ENCODE measurements around the gene MESP1.
"Not testable (repeated sequence)": the region's sequence is repeated elsewhere in the genome, so short reads cannot be mapped to it uniquely, and the experiment has no call there.

Gene MESP1, protein sequence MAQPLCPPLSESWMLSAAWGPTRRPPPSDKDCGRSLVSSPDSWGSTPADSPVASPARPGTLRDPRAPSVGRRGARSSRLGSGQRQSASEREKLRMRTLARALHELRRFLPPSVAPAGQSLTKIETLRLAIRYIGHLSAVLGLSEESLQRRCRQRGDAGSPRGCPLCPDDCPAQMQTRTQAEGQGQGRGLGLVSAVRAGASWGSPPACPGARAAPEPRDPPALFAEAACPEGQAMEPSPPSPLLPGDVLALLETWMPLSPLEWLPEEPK

GRCh38 chr15:89750560-89751542 lies at the start of gene MESP1:
Gene MESP1, minus strand, starts transcription at chr15:89751249. Its CDS starts 18 bp downstream, at chr15:89751231.
- peak; percentile 6 to 93 (median 79) for DNase-seq

DNA sequence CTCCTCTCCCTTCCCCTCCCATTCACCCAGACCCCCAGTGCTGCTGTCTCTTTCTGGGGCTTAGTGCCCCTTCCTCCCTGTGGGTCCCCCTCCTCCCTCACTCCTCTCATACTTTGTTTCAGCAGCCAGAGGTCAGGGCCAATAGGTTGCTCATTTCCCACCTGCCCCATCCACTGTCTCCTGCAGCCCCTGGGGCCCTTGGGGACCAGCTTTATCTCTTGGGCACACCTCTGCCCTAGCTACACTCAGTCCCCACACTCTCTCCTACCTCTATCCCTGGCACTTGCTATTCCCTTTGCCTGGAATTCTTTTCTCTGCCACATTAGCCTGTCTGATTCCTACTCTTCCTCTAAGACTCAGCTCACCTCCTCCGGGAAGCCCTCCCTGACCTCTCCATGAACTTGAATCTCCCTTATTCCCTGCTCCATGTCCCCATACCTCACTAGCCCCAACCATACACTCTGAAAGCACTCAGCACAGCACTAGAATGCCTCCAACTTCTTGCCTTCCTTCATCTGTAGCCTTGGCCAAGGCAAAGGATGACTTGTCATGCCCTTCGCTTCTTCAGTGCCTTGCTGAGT lies 49.0 kb upstream of the MESP1 start:
- no peak for DNase-seq

- DNase-seq, result no peak
Measured at GRCh38 chr15:89799011-89799911, 48.2 kb upstream of the MESP1 start.

DNA sequence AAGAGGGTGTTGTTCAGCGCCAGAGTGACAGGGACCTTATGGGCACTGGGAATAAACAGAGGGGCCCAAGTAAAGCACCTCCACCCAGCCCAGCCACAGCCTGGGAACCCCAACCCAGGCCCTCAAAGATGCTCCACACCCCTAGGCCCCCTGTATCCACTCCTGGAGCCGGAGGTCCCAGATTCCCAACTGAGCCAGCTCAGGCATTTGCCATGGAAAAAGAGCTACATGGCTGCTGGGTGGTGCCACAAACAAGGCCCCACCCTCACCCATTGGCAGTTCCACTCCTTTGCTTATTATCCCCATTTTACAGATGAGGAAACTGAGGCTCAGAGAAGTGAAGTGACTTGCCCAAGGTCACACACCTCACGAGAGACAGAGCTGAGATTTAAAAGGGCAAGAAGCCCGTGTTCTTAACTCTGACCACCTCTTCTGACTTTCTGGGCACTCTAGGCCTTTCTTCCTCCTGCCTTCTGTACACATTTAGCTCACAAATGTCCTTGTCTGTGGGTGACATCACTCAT lies 46.7 kb upstream of the MESP1 start:
- no peak for DNase-seq

GRCh38 chr15:89795996-89796395 lies 44.9 kb upstream of the MESP1 start:
- DNase-seq, result no peak

DNA sequence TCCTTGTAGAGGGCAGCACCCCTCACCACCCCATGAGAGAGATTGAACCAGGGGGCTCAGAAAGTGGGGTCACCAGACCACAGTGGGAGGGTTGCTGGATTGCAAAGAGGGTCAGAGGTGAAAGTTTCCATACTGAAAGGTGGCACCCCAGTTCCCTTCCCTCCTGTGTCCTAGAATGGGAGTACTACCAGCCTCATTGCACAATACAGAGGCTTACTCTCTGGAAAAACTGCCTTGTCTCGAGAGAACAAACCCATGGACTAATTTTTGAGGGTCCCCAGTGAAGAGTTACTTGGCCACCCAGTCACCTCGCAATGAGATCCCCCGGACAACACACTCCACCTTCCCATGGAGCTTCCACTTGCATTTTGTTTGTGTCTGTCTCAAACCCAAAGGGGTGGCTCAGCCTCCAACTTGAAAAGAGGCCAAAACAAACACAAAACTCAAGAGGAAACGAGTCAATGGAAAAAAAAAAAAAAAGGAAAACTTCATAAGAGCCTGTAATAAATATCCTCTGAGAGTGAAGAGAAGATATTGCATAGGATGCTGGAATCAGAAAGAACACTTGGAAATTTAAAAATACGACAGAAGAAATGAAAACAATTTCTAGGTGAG lies 43.7 kb upstream of the MESP1 start:
- DNase-seq, result no peak

DNA sequence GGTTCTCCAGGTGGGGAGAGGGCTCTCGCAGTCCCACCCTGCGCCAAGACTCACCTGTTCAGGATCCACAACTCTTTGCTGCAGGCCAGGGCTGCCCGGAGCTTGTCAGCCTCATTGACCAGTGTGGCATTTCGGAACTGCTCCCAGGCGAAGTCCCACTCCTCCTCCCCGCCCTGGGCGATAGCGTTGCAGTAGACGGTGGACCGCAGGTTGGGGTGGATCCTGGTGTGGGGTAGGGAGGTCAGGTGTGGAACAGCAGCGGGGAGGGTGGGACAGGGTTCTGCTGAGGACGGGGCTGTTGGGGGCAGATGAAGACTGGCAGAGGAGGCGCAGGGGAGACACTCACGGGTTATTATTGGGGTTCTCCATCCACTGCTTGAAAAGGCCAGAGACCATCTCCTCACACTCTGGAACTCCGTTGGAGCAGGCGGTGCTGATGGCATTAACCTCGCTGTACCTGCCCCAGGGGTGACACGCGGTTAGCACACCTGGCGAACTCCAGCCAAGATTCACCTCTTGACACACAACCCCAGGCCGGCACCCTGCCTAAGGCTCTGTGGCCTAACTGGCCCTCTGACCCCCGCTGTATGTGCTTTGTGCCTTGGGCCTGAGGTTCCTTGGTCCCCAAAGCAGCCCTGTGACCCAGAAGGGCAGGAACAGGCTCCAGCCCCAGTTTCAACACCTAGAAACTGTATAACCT lies 41.2 kb upstream of the MESP1 start:
- DNase-seq, result no peak

GRCh38 chr15:89790661-89791060 lies 39.6 kb upstream of the MESP1 start:
- DNase-seq, result no peak

DNA sequence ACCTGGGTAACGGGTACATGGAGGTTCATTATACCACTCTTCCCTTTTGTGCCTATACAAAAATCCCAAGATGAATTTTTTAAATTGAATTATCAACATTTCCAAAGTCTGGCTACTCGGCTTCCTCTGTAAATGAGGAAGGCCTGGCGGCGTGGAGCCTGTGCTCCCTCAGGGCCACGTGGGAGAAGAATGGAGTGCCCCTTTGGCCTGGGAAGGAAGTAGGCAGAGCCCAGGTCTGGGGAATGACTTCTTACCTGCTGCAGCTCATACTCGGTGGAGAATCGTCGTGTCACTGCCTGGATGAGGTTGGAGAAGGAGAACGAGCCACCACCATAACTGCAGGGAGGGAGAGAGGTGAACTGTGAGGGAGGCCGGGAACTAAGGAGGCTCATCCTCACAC lies 39.2 kb upstream of the MESP1 start:
- no peak for DNase-seq

DNA sequence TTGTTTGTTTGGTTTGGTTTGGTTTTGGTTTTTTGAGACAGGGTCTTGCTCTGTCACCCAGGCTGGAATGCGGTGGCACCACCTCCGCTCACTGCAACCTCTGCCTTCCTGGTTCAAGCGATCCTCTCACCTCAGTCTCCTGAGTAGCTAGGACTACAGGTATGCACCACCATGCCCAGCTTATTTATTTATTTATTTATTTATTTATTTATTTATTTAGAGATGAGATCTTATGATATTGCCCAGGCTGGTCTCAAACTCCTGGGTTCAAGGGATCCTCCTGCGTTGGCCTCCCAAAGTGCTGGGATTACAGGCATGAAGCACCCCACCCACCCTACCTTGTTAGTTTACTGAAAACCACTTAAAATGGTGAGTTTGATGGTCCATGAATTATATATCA lies 37.5 kb upstream of the MESP1 start:
- DNase-seq, result not testable (repeated sequence)

DNA sequence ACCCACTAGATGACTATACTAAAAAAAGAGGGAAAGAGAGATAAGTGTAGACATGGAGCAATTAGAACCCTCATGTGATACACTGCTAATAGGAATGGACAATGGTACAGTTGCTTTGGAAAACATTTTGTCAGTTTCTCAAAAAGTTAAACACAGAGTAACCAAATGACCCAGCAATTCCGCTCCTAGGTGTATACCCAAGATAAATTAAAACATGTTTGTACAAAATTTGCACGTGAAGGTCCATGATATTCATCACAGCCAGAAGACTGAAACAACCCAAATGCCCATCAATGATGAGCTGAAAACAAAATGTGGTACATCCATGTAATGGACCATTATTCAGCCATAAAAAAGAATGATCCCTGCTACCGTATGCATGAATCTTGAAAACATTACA lies 36.9 kb upstream of the MESP1 start:
- DNase-seq, result no peak

DNA sequence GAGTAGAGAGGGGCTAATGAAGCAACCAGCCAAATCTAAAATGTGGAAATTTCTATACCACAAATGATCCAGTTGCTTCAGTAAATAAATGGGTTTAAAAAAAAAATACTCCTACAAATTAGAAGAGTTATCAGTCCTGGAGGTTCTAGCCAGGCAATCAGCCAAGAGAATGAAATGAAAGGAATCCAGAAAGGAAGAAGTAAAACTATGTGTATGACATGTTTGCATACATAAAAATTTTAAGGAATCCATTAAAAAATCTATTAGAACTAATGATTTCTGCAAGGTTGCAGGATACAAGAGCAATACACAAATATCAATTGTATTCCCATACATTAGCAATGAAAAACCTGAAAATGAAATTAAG lies 34.7 kb upstream of the MESP1 start:
- DNase-seq, result no peak

DNA sequence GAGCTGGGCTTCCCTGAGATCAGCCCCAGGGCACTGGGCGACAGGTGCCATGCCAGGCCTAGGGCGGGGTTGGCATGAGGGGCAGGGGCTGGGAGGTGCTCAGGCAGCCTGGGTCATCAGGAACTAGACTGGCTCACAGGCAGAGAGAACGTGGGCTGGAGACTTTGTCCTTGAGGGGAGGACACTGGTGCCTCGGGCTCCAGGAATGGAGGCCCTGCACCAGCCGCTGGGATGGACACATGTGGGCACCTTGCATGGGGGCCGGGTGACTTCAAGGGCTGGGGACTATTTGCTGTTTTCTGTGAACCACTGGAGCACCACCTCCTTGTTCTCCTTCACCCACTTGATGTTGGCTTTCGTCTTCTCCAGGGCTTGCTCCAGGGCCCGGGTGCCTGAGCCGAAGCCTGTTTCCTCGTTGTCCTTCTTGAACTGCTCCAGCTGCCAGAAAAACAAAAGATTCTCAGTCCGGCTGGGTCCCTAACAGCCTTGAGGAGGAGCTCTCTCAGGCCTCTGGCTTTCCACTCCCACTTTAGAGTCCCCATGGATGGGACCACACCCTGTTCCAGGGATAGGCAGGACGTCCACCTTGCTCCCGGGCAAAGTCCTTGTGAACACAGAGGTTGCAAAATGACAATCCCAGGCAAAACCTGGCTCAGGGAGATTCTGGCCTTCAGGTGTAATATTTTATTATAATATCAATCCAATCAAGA lies 34.2 kb upstream of the MESP1 start:
- no peak for DNase-seq

GRCh38 chr15:89784686-89784960 lies 33.6 kb upstream of the MESP1 start:
- no peak for DNase-seq

- no peak for DNase-seq
Measured at GRCh38 chr15:89783861-89784685, 33.0 kb upstream of the MESP1 start.

GRCh38 chr15:89783111-89783860 lies 32.2 kb upstream of the MESP1 start:
- DNase-seq, result no peak

- not testable (repeated sequence) for DNase-seq
Measured at GRCh38 chr15:89782619-89782950, 31.5 kb upstream of the MESP1 start.
